OCI-LY7 (cell line): ENCODE data around the gene CBFA2T3. TPM values are rescaled to one million over a fixed set of nuclear protein-coding genes. Genes with fewer than 3 reads are reported as not detected.

Experiments
- BruUV-seq: library from RNA; stranded (reverse); fragments of 400-500 nt; replicated peaks from 2 replicates; lab custom pipeline; 2021; lab: Mats Ljungman, UMichigan
- CTCF ChIA-PET: fragments of 300-600 bp; sonication (Branson Sonifier 250); formaldehyde crosslinking; loops from one replicate; lab custom pipeline; 2022; ENCODE audit warnings: antibody characterized with exemption; ENCODE audit not compliant: unreplicated experiment; lab: Charles Lee
- POLR2A ChIA-PET: fragments of 300-600 bp; sonication (Branson Sonifier 250); formaldehyde crosslinking; loops from one replicate; lab custom pipeline; 2022; ENCODE audit warnings: antibody characterized with exemption; lab: Charles Lee
- DNase-seq: peaks from one replicate; pipeline ENCODE4 v3.0.0-alpha.2; 2015; ENCODE audit warnings: low spot score
- H2AFZ ChIP-seq: fragments of 200-600 bp; sonication (generic), shearing (Covaris generic); 2 replicates; pipeline ENCODE4 v1.6.1; 2014; ENCODE audit warnings: mild to moderate bottlenecking, antibody characterized with exemption, low read length, moderate library complexity
- H3K27ac ChIP-seq: fragments of 200-600 bp; sonication (generic); 2 replicates; pipeline ENCODE4 v1.5.1; 2014; ENCODE audit warnings: mixed run types, low read depth, mild to moderate bottlenecking, moderate library complexity, low read length, inconsistent platforms; ENCODE audit not compliant: poor library complexity, severe bottlenecking
- H3K36me3 ChIP-seq: fragments of 200-600 bp; sonication (generic); 2 replicates; pipeline ENCODE4 v1.6.1; 2014; ENCODE audit warnings: mild to moderate bottlenecking, antibody characterized with exemption, low read length, moderate library complexity, mixed read lengths; ENCODE audit not compliant: insufficient read depth
- H3K4me1 ChIP-seq: fragments of 200-600 bp; sonication (generic); 2 replicates; pipeline ENCODE4 v1.5.1; 2014; ENCODE audit warnings: mild to moderate bottlenecking, low read length; ENCODE audit not compliant: insufficient read depth, poor library complexity, severe bottlenecking
- H3K4me2 ChIP-seq: fragments of 200-600 bp; sonication (generic); 2 replicates; pipeline ENCODE4 v1.6.1; 2014; ENCODE audit warnings: mild to moderate bottlenecking, low read length
- H3K4me3 ChIP-seq: fragments of 200-600 bp; sonication (generic); 2 replicates; pipeline ENCODE4 v1.5.1; 2014; ENCODE audit warnings: mild to moderate bottlenecking, low read depth, low read length; ENCODE audit not compliant: poor library complexity, severe bottlenecking
- H3K79me2 ChIP-seq: fragments of 200-600 bp; sonication (generic); 2 replicates; pipeline ENCODE4 v1.6.1; 2016; ENCODE audit warnings: low read depth, mild to moderate bottlenecking, low read length, moderate library complexity, mixed read lengths; ENCODE audit not compliant: insufficient read depth
- H3K9me2 ChIP-seq: fragments of 200-600 bp; sonication (generic); 2 replicates; pipeline ENCODE4 v1.6.1; 2016; ENCODE audit warnings: mild to moderate bottlenecking, low read length, mixed read lengths; ENCODE audit not compliant: insufficient read depth
- H3K9me3 ChIP-seq: fragments of 200-600 bp; sonication (generic); 2 replicates; pipeline ENCODE4 v1.6.1; 2014; ENCODE audit warnings: mild to moderate bottlenecking, mixed run types, low read length, mixed read lengths
- H4K20me1 ChIP-seq: fragments of 200-600 bp; sonication (generic); 2 replicates; pipeline ENCODE4 v1.6.1; 2014; ENCODE audit warnings: mild to moderate bottlenecking, antibody characterized with exemption, low read length, moderate library complexity, mixed read lengths; ENCODE audit not compliant: insufficient read depth
- EZH2phosphoT487 ChIP-seq: fragments of 200-600 bp; sonication (generic); IDR thresholded peaks from 2 replicates; pipeline ENCODE4 v1.6.1; 2018; ENCODE audit warnings: low read depth, borderline replicate concordance, mild to moderate bottlenecking, mixed run types, antibody characterized with exemption, low read length, moderate library complexity, mixed read lengths
- intact Hi-C: fragments of 100-400 bp; cut with micrococcal nuclease; formaldehyde crosslinking; loops from one replicate; pipeline ENCODE4 v1.10.0; 2022; ENCODE audit not compliant: unreplicated experiment
- total RNA-seq, 2 experiments: library from RNA; depleted of rRNA in 1 of 2; stranded (reverse); fragments of >200 nt in 1 of 2; shearing (Covaris generic) in 1 of 2; gene quantifications; 2 replicates each; pipeline ENCODE4 v1.2.3, GENCODE V29; 2014 to 2022
- TF ChIP-seq, protein P1 (sequence below): fragments of 200-600 bp; sonication (generic); conservative IDR thresholded peaks from 2 replicates; pipeline ENCODE4 v1.5.1; 2014; ENCODE audit warnings: mild to moderate bottlenecking, antibody characterized with exemption, low read length, moderate library complexity, mixed read lengths

Gene CBFA2T3
- total RNA-seq, 2 experiments from 2014 or later = 1.1 to 48.0 TPM

DNA sequence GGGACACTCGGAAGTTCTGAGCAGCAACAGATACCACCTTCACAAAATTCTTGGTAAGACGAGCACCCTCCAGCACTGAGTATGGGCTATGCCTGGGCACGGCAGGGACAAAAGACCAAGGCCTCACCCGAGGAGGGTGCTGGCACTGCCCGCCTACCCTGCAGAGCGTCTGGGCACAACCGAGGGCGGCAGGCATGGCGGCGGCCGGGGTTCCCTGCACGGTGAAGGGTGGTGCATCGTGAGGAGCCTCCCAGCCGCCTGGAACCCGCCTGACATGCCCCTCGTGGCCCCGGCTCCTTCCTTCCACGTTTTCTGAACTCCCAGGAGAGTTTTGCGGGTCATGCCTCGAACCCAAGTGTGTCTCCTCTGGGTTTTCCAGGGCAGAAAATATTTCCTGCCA is 139.2 kb downstream of the CBFA2T3 start:
- Histone ChIP-seq H3K4me2 (no peak overlapping the region), H2AFZ (no peak overlapping the region), H3K79me2 (no peaks in the 10 kb centered on the region), H3K36me3 (no peaks in the 10 kb centered on the region), H3K4me1 (no peaks in the 10 kb centered on the region), H3K9me3 (no peaks in the 10 kb centered on the region), H3K4me3 (no peak overlapping the region), H3K27ac (no peak overlapping the region), H4K20me1 (no peaks in the 10 kb centered on the region), H3K9me2 (no peaks in the 10 kb centered on the region)
- TF ChIP-seq, protein P1, sequence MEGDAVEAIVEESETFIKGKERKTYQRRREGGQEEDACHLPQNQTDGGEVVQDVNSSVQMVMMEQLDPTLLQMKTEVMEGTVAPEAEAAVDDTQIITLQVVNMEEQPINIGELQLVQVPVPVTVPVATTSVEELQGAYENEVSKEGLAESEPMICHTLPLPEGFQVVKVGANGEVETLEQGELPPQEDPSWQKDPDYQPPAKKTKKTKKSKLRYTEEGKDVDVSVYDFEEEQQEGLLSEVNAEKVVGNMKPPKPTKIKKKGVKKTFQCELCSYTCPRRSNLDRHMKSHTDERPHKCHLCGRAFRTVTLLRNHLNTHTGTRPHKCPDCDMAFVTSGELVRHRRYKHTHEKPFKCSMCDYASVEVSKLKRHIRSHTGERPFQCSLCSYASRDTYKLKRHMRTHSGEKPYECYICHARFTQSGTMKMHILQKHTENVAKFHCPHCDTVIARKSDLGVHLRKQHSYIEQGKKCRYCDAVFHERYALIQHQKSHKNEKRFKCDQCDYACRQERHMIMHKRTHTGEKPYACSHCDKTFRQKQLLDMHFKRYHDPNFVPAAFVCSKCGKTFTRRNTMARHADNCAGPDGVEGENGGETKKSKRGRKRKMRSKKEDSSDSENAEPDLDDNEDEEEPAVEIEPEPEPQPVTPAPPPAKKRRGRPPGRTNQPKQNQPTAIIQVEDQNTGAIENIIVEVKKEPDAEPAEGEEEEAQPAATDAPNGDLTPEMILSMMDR = no peak
- TF ChIP-seq EZH2phosphoT487 = no peak
- no peak for DNase-seq
- CTCF ChIA-PET = no interaction called here
- POLR2A ChIA-PET = no interaction called here
- intact Hi-C loops = no loop called here
- no TSS peak for BruUV-seq

DNA sequence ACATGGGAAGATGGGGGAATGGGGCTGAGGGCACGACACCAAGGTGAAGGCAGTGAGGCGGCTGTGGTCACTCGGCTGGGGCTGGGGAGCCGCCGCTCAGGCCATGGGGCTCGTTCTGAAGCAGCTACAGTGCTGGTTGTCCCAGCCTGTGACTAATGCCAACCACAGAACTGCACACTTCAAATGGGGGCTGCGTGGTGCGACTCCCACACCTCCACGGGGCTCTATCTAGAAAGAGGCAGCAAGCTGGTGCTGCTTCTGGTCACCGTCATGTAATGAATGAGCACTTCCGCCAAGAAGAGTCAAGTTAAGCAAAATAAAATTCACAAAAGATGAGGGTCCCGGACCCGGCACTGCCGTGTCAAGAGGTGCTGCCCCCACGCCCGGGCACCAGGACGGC is 140.2 kb downstream of the CBFA2T3 start:
- Histone ChIP-seq H3K9me2 (no peaks in the 10 kb centered on the region), H3K27ac (no peak overlapping the region), H2AFZ (no peak overlapping the region), H3K4me3 (no peak overlapping the region), H3K36me3 (no peaks in the 10 kb centered on the region), H3K4me2 (no peak overlapping the region), H3K9me3 (no peaks in the 10 kb centered on the region), H4K20me1 (no peaks in the 10 kb centered on the region), H3K79me2 (no peaks in the 10 kb centered on the region), H3K4me1 (no peaks in the 10 kb centered on the region)
- TF ChIP-seq, protein P1 = no peak
- TF ChIP-seq EZH2phosphoT487 = no peak
- POLR2A ChIA-PET = no interaction called here
- BruUV-seq = no TSS peak
- CTCF ChIA-PET = no interaction called here
- intact Hi-C loops = no loop called here
- no peak for DNase-seq

DNA sequence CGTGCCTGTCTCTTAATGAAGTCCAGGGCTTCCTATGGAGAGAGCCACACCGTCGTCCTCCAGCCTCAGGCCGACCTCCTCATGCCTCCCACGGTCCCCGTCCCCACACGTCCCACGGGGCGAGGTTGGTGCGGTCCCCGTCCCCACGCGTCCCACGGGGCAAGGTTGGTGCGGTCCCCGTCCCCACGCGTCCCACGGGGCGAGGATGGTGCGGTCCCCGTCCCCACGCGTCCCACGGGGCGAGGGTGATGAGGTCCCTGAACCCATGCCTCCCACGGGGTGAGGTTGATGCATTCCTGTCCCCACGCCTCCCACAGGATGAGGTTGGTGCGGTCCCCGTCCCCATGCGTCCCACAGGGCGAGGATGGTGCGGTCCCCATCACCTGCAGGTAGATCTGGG is 141.2 kb downstream of the CBFA2T3 start:
- Histone ChIP-seq H3K9me2 (no peaks in the 10 kb centered on the region), H3K4me1 (no peaks in the 10 kb centered on the region), H2AFZ (no peak overlapping the region), H3K79me2 (no peaks in the 10 kb centered on the region), H3K27ac (no peak overlapping the region), H3K36me3 (no peaks in the 10 kb centered on the region), H3K4me3 (no peak overlapping the region), H3K9me3 (no peaks in the 10 kb centered on the region), H3K4me2 (no peak overlapping the region), H4K20me1 (no peaks in the 10 kb centered on the region)
- intact Hi-C loops = no loop called here
- no peak for TF ChIP-seq EZH2phosphoT487
- TF ChIP-seq, protein P1 = no peak
- DNase-seq = no peak
- POLR2A ChIA-PET = no interaction called here
- CTCF ChIA-PET = no interaction called here
- no TSS peak for BruUV-seq
